Measurements from ENCODE around the gene SMYD3.

DNA sequence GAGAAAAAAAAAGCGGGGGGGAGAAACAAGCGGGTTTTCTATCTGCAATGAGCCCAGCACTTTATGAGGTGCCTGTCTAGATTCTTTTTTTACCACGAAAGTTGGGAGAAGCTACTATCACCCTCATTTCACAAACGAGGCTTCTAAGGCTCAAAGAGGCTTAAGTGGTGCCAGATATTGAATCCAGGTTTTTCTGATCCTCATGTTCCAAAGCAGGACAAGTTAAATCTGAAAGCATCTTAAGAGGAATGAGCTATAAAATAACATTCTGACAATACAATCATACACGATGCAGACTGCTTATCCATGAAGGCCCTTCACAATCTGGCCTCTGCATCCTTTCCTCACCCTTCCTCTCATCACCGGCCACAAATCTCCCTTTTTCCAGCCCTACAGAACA lies 549.1 kb downstream of the SMYD3 start:
- no peak for TF ChIP-seq EZH2 (IDR thresholded peaks at IDR 0.05; ENCODE audit: borderline replicate concordance, low read depth, low read length, severe bottlenecking)
- TF ChIP-seq, protein P1, sequence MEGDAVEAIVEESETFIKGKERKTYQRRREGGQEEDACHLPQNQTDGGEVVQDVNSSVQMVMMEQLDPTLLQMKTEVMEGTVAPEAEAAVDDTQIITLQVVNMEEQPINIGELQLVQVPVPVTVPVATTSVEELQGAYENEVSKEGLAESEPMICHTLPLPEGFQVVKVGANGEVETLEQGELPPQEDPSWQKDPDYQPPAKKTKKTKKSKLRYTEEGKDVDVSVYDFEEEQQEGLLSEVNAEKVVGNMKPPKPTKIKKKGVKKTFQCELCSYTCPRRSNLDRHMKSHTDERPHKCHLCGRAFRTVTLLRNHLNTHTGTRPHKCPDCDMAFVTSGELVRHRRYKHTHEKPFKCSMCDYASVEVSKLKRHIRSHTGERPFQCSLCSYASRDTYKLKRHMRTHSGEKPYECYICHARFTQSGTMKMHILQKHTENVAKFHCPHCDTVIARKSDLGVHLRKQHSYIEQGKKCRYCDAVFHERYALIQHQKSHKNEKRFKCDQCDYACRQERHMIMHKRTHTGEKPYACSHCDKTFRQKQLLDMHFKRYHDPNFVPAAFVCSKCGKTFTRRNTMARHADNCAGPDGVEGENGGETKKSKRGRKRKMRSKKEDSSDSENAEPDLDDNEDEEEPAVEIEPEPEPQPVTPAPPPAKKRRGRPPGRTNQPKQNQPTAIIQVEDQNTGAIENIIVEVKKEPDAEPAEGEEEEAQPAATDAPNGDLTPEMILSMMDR (IDR thresholded peaks at IDR 0.05; ENCODE audit: borderline replicate concordance, extremely low read depth, low read length, poor library complexity, severe bottlenecking), result no peak

Measured in DND-41 (cell line).